ENCODE measurements around the gene PRIM2.
A peak's percentile ranks its signal among the peaks of the same experiment; 100 is the strongest.
"Not testable (repeated sequence)": the region's sequence is repeated elsewhere in the genome, so short reads cannot be mapped to it uniquely, and the experiment has no call there.

Gene PRIM2

DNA sequence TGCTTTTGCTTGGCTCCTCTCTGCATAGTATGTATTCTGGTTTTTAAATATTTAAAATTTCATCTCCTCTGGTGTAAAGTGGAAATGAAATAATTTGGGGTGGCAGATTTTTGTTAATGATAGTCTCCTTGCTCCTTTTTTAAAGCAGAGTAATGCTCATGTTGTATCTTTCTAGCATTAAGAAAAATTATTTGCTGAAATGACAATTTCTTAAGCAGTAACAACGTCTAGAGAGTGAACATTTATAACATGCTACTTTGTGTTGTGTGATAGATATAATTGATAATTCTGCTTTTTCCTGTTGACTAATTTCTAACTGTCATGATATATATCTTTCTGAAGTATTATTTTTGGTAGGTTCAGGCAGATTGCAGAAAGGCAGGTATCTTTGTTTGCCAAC, 127.4 kb downstream of the PRIM2 start:
- not testable (repeated sequence) for DNase-seq (ENCODE audit: low spot score)

DNA sequence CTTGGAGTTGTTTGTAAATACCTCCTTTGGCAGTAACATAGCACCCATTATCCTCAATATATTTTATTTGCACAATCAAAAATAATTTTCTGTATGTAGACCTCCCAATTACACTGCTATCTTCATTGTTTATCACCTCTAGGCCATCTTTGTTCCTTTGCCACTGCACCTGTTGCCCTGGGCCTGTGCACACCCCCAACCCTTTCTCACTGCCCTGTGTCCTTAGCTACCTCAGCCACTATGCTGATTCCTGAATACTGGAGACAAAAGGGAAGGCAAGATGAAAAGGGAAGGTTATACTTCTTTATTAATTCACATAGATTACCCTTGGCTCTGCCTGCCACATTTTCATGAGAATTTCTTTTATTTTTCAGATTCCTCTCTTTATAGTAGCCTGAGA, 127.9 kb downstream of the PRIM2 start:
- not testable (repeated sequence) for DNase-seq (ENCODE audit: low spot score)

DNA sequence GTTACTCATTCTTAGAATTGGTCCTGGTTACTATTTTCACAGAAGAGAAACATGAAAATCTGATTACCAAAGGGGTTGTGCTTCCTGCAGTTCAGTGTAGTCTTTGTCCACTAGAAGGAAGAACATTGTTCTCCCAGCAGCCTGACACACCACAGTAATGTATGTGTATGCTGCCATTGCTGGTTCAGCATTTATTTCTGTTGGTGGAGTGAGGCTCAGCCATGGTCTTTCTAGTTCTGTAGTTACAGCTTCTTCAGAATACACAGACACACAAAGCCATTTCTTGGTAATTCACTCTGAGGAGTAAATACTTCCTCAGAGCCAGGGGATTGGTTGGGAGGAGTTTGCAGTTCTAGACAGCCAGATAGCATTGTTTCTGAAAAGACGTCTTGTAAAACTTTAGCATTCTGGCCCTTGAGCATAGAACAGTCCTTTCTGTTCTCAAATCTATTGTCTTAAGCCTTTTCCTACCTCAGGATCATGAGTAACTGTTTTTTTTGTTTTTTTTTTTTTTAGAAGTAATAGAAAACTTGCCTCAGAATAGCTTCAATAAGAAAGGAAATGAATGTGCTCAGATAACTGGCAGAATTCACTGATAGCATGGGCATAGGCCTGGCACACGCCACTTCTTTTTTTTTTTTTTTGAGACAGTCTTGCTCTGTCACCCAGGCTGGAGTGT, 128.5 kb downstream of the PRIM2 start:
- DNase-seq (ENCODE audit: low spot score), result not testable (repeated sequence)

DNA sequence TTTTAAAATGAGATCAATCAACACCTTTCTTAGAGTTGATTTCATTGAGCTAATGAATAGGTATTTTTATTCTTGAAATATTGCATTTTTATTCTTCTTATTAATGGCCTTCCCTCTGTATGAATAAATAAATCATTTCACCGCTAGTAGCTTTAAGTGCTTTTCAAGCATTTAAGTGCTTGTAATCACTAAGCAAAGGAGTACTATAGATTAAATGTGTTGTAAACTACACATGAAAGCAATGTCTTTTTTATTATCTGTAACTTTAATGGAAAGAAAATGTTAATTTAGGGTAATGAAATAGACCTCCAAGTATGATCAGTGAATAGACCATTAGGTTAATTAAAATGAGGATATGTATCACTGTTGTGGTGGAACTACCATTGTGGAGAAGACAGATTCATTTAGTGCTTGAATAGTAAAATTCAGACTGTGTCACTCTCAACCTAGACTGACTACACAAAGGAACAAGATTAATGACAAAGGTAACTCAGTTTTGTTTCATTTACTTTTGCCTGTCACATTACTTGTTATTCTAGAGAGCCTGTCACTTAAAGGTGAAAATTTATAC, 132.2 kb downstream of the PRIM2 start:
- DNase-seq (ENCODE audit: low spot score), result not testable (repeated sequence)

DNA sequence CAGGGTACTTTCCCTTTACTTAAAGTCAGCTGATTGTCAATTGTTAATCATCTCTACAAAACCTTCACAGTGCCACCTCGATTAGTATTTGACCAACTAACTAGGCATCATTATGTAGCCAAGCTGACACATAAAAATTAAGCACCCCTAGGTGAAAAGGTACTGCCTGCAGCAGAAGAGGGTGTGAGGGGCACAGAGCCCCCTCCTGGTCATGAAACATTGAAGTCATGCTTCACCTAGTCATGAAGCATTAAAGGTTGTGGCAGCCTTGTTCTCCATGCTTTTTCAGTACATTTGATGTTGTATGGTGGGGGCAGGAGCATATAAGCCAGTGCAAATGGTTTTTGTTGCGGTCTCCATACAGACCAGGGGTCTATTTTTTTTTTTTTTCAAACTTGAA, 142.4 kb downstream of the PRIM2 start:
- DNase-seq (ENCODE audit: low spot score), result not testable (repeated sequence)

DNA sequence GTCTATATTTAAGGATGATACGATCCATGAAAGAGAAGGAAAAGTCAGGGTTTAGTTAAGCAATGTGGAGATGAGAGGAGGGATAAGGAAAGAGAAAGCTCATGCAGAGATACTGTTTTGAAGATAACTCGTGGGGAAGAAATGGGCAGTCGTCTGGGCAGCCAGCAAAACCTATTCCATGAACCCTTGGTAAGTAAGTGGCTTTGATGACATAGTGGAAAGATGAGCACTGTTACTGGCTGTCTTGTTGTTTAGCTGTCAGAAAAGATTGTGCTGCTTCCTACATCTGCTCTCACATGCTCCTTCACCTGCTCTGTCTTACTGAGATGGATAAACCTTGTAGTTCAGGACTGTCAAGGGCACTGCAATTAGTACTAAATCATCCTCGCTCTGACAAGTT, 143.6 kb downstream of the PRIM2 start:
- DNase-seq (ENCODE audit: low spot score), result peak; percentile 50

DNA sequence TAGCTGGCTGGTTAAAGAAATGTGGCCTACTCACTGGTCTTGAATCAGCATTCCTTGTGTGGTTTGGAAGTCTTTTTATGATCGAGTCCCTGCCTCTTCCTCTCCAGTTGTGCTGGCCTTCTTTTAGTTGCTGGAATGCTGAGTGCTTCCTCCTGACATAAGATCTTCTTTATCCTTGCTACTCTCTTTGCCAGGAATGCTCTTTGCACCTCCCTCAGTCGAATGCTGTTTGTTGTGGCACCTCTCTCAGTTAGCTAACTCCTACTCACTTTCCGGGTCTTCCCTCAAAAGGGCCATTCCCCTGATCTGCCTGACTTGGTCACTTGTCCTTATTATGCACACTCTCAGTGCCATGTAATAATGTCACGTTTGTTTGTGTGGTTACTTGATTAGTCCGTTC, 146.4 kb downstream of the PRIM2 start:
- not testable (repeated sequence) for DNase-seq (ENCODE audit: low spot score)

DNA sequence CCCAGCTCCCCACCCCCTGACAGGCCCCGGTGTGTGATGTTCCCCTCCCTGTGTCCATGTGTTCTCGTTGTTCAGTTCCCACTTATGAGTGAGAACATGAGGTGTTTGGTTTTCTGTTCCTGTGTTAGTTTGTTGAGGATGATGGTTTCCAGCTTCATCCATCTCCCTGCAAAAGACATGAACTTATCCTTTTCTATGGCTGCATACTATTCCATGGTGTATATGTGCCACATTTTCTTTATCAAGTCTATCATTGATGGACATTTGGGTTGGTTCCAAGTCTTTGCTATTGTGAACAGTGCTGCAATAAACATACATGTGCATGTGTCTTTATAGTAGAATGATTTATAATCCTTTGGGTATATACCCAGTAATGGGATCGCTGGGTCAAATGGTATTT, 148.5 kb downstream of the PRIM2 start:
- not testable (repeated sequence) for DNase-seq (ENCODE audit: low spot score)

DNA sequence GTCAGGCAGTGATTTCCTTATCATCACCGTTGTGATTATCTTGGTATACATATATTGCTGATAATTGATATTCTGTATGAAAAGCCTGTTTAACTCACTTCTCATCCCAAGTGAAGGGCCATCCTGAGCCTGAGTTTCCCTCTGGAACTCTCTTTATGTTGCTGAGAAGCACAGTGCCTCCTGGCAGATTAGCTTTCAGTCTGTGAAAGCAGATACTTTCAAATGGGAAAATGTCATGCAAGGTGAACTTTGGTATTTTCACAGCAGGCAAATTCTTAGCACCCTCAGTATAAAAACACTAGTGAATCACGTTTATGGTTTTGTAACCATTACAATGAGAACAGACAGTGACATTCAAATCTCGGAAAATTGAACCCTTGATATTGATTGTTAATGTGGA, 151.6 kb downstream of the PRIM2 start:
- no peak for DNase-seq (ENCODE audit: low spot score)

DNA sequence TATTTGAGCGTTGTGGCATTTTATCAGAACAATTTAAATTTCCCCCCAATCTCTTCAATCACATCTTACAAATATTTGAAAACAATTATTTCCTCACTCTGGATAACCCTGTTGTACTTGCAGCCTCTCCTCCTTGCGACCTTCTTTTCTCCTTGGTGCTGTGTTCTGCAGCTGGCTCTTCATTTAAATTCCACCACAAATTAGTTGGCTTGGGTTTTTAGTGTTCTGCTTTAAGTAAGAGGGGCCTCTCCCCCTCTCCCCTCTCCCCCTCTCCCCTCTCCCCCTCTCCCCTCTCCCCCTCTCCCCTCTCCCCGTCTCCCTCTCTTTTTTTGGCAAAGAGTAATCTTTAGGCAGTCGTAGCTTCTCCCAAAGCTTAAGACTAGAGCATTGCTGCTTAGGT, 152.7 kb downstream of the PRIM2 start:
- not testable (repeated sequence) for DNase-seq (ENCODE audit: low spot score)

DNA sequence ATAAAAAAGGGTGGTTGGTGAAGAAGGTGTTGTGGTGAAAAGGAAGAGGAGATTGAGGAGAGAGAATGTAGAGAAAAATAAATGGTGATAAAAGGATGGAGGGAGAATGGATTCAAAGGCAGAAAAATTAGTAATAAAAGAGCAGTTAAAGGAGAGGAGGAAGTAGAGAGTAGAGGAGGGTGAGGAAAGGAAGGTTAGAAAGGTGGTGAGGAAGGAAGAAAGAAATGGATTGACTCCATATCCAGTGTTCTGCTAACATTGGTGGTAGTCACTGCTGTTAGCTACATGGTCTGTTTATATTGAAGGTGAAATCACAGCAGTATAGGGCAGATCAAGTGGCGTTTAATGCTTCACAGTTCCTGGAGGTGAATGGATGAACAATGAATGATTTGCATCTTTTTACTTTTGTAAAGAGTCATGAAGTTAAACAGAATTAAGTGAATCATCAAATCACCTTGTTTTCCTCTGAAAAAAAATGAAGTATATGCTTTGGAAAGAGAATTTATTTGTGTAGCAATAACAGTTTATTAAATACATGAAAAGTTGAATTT, 154.0 kb downstream of the PRIM2 start:
- DNase-seq (ENCODE audit: low spot score), result not testable (repeated sequence)

DNA sequence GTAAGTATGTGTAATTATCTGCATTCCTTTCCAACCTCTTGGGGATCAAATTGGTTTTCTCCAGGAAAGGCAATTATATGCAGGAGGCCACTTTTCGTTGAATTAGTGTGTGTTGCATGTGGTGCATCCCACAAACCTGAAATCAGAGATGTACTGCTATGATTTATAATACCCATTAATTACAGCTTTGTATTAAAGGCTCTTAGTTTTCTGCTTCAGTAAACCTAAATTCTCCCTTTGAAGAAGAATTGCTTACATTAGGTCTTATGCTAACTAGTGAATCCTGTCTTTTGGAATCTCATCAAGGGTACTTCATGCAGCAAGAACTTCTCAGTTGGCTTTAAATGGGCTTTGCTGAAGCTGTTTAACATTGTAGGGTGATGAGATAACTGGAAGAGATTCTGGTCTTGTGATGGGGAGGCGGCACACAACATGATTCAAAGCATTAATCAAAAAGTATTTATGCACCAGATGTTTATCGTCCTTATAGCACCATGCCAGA, 155.5 kb downstream of the PRIM2 start:
- DNase-seq (ENCODE audit: low spot score), result peak; percentile 5

DNA sequence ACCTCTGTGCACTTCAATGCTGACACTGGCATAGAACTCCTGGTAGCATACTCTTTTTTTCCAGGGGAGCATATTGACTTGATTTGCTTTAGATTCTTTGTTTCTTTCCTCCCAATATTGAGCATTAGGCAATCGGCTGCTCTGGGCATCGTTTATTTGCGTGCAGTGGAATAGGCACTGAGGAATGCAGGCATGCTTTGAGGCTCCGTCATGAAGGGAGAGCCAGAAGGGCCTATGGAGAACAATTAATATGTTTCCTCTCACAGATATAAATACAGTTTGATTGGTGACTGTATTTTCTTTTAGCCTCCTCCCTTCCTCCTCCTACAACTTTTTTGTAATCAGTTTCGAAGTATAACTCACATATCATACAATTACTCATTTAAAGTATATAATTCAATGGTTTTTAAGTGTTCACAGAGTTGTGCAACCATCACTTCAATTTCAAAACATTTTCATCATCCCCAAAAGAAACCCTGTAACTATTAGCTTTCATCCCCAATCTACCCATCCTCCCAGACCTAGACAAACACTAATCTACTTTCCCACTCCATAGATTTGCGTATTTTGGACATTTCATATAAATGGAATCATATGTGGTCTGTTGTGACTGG, 157.5 kb downstream of the PRIM2 start:
- not testable (repeated sequence) for DNase-seq (ENCODE audit: low spot score)

DNA sequence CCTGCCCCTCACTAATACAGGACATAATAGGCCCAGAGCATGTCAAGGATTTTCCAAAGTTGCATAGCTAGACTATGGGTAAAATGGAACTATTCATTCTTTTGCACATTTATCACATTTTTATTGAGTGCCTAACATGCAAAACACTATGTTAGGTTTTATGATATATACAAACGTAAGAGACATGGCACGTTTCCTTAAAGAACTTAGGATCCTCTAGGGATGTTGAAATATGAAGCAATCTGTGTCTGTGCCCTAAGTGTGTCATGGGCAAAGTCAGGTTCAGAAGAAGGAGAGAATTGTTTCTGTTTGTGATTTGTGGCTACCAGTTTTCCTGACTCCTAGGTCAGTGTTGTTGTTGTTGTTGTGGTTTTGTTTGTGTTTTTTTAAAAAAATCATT, 158.2 kb downstream of the PRIM2 start:
- not testable (repeated sequence) for DNase-seq (ENCODE audit: low spot score)

DNA sequence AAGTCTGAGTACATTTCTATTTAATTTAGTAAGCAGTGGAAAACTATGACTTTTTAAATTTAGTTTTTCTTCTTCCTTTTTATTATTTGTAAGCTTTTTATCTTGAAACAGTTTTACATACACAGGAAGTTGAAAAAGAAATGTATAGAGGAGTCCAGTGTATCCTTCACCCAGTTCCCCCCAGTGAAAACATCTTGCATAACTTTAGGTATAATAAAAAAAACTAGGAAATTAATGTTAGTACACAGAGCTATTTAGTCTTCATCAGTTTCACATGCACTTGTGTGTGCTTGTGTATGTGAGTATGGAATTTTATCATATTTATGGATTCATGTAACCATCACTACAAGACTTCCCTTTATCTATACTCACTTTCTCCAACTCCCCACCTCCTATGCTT, 162.8 kb downstream of the PRIM2 start:
- not testable (repeated sequence) for DNase-seq (ENCODE audit: low spot score)

DNA sequence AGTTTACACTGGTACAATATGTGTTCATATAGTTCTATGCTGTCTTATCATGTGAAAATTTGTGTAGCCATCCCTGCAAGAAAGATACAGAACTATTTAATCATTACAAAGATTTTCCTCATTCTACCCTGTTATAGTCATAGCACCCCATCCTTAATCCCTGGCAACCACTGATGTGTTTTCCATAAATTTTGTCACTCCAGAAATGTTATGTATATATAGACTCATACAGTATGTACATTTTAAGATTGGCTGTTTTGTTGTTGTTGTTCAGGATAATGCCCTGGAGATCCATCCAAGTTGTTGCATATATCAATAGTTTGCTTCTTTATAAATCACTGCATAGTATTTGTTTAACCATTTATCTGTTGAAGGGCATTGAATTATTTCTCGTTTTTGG, 163.7 kb downstream of the PRIM2 start:
- DNase-seq (ENCODE audit: low spot score), result not testable (repeated sequence)

DNA sequence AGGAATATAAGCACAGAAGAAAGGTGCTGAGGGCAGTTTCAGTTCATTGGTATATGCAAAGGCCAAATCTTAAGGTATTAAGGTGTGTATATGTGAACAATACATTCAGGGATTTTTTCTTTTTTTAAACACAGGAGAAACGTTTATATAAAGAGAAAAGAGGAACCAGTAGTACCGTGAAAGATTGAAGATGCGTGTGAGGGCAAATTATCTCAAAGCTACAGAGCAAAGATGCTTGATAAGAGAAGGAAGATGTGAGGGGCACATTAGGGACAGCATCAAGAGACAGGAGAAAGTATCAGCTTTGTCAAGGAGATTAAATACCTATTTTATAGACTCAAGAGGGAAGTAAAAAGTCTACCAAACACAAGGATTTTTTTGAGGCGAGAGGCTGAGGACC, 165.0 kb downstream of the PRIM2 start:
- not testable (repeated sequence) for DNase-seq (ENCODE audit: low spot score)

DNA sequence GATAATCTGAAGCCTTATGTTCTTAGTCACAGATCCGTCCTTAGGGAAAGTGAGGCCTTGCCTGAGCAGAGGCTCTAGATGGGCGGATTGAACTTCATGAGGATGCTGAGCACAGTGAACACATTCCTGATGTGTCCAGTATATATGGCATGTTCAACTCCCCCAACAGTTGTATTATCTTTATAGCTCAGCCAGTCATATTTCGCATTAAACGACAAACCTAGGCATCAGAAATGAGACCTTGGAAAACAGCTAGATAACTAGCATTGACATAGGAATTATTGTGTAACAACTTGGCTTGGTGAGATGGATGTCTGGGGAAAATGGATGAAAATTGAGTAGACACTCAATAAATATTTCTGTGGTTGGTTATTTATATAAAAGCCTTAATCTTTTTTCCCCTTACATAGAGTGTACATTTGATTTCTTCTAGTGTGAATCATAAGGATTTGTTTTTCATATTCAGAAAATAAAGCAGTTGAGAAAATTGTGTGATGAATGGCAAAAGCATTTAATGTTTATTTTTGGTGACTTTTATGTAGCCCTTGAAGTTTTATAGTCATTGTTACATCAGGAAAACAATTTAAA, 169.2 kb downstream of the PRIM2 start:
- not testable (repeated sequence) for DNase-seq (ENCODE audit: low spot score)

DNA sequence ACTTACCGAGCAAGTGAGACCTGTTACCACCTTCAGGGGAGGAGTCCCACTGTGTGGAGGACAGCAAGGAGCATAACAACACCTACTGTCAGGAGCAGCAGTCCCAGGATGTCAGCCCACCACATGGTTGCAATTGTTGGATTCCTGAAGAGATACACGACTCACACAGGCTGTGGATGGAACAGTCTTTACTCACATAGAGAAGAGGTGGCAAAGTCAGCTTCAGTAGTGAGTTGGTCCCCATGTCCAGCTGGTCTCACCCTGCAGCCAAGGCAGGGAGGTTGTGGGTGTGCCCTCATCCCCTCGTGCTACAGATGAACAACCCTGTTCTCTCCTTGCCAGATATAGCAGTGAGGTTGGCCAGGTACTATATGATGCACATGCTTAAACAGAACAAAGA, 171.1 kb downstream of the PRIM2 start:
- not testable (repeated sequence) for DNase-seq (ENCODE audit: low spot score)

DNA sequence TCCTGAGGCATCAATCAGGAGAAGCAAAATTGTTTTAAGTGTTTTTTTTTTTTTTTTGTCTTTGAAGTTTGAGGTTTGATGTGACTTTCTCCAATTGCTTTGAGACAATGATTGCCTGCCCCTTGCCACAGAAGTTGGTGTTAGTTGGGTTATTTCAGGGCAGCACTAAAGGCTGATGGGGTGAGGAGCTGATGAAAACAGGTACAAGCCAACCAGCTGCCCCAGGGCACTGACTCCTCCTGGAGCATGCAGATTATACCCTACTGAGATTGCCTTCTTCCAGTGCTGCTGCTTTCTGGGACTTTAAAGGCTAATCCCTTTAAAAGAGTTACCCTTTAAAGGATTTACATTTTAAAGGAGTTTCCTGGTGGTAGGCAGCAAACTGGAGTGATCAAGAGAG, 172.5 kb downstream of the PRIM2 start:
- DNase-seq (ENCODE audit: low spot score), result not testable (repeated sequence)

DNA sequence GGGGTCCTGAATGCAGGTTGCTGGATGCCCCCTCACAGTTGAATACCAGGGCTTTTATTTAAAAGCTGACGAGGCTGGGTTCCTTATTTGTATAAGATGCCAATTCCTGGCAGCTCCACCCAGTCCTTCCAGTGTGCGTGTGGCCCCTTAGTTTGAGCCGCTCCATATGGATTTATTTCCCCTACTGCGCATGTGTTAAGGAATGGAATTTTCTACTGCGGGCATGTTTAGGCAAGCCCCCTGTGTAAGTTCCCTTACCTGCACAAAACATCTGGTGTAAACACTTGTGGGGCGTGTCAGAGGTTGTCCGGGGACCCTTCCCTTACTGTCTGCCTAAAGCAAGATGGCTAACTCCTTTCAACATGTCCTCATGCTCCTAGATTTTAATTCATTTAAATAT, 174.4 kb downstream of the PRIM2 start:
- DNase-seq (ENCODE audit: low spot score), result not testable (repeated sequence)

DNA sequence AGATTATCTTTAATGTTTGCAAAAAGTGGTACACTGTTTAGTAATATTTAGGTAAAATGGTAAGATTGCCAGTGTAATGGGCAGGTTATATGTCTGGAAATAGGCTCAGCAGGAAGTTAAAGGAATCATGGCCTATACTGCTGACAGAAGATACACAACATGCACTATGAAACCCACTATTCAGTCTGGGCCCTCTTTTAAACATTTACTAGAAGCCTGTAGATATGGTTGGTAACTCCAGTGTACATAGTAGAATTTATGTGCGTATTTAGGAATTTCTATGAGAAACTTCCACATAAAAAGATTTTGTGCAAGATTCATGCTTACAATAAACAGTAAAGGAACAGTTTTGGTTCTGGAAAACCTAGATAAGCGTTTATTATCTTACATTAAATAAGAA, 178.8 kb downstream of the PRIM2 start:
- not testable (repeated sequence) for DNase-seq (ENCODE audit: low spot score)
